ENCODE data around the gene RDX. TPM values are rescaled to one million over a fixed set of nuclear protein-coding genes. Genes with fewer than 3 reads are reported as not detected.

RDX gene
- total RNA-seq, 5 donors from 2014 or later (not counting 1 experiment from before 2014, with no cell fraction given), result 14.7 to 22.0 (median 17.7) TPM

DNA sequence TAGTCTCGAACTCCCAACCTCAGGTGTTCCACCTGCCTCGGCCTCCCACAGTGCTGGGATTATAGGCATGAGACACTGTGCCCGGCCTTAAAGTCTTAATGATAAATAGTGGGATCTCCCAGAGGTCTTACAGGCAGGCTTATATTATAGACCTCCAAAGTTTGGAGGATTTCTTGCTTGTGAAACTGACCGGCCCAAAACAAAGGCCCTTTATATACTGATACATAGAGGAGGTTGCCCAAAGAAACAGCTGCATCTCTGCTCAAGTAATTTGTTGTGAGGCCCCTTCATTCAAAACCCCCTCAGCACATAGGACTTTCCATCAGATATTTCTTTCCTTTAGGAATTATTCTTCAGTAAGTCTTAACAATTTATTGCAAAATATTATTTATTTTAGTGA, 27.4 kb upstream of the RDX start:
- no peaks in the 10 kb centered on the region for H3K36me3 Mint-ChIP-seq
- ATAC-seq (replicated peaks in 1 of 4), result no peak
- 100% methylated on average over 2 of the region's 4 CpGs for WGBS (ENCODE audit: insufficient coverage)
- peaks cover 0 to 6% of the 10 kb centered on the region in 2 donors for H3K27me3 Mint-ChIP-seq
- H3K4me3 Mint-ChIP-seq, result no peak overlapping the region
- Histone ChIP-seq H3K4me3 (ENCODE audit: control insufficient read depth in 1 of 2, extremely low read depth in 1 of 2, low read length in 1 of 2) (no peak overlapping the region), H3K27ac (ENCODE audit: low read length) (no peak overlapping the region), H3K27me3 (replicated peaks in 1 of 2; ENCODE audit: control insufficient read depth in 2 of 2, extremely low read depth in 1 of 2, insufficient read depth in 2 of 2, low read length in 1 of 2) (no peaks in the 10 kb centered on the region), H3K4me1 (ENCODE audit: control insufficient read depth in 1 of 2, extremely low read depth in 1 of 2, insufficient read depth in 2 of 2, low read length in 2 of 2) (peaks cover 2 to 10% of the 10 kb centered on the region in 2 experiments), H3K36me3 (ENCODE audit: control insufficient read depth in 2 of 2, extremely low read depth in 1 of 2, insufficient read depth in 1 of 2, low read length in 1 of 2) (no peaks in the 10 kb centered on the region), H3K9me3 (no peaks in the 10 kb centered on the region)
- ChIA-PET POLR2A (no interaction called here), CTCF (no interaction called here)
- H3K9me3 Mint-ChIP-seq, result peaks cover 0 to 4% (median 0%) of the 10 kb centered on the region in 3 donors
- no peak for DNase-seq
- H3K4me1 Mint-ChIP-seq, result peaks cover 7 to 14% (median 11%) of the 10 kb centered on the region in 3 donors
- no peak overlapping the region for H3K27ac Mint-ChIP-seq

DNA sequence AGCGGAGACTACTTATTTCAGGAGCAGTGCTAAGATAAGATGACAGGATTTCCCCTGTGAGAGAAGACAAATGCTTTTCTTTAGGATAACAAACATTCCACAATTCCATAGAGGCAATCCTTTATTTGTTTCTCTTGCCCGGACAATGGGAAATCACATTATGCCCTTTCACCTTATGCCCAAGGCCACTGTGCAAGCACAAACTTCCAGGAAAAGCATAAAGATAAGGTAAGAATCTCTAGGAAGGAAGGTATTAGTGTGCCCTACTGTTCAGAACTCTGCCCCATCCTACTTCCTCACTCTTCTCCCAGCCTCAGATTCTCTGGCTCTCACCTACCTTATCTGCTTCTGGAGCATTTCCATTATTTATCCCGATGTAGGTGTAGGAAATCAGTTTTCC, 23.1 kb upstream of the RDX start:
- Mint-ChIP-seq H3K27me3 (peaks cover 0 to 6% of the 10 kb centered on the region in 2 donors), H3K36me3 (no peaks in the 10 kb centered on the region), H3K9me3 (no peaks in the 10 kb centered on the region), H3K27ac (no peak overlapping the region), H3K4me3 (no peak overlapping the region), H3K4me1 (no peaks in the 10 kb centered on the region)
- no CpG with 5 or more reads among the region's 3 CpGs for WGBS (ENCODE audit: insufficient coverage)
- H3K27me3 ChIP-seq (replicated peaks in 1 of 2; ENCODE audit: control insufficient read depth in 2 of 2, extremely low read depth in 1 of 2, insufficient read depth in 2 of 2, low read length in 1 of 2), result no peaks in the 10 kb centered on the region
- no peaks in the 10 kb centered on the region for H3K4me1 ChIP-seq (ENCODE audit: control insufficient read depth in 1 of 2, extremely low read depth in 1 of 2, insufficient read depth in 2 of 2, low read length in 2 of 2)
- ATAC-seq (replicated peaks in 1 of 4) (no peak), DNase-seq (no peak)
- H3K4me3 ChIP-seq (ENCODE audit: control insufficient read depth in 1 of 2, extremely low read depth in 1 of 2, low read length in 1 of 2), result no peak overlapping the region
- ChIA-PET CTCF (interaction anchor here (0.5 to 0.7 kb wide), 2 partner anchors 23 to 104 kb away, joined by 3 read pairs; no protein-coding TSS in a partner anchor), POLR2A (no interaction called here)
- H3K9me3 ChIP-seq, result no peaks in the 10 kb centered on the region
- H3K27ac ChIP-seq (ENCODE audit: low read length), result no peak overlapping the region
- H3K36me3 ChIP-seq (ENCODE audit: control insufficient read depth in 2 of 2, extremely low read depth in 1 of 2, insufficient read depth in 1 of 2, low read length in 1 of 2), result no peaks in the 10 kb centered on the region

DNA sequence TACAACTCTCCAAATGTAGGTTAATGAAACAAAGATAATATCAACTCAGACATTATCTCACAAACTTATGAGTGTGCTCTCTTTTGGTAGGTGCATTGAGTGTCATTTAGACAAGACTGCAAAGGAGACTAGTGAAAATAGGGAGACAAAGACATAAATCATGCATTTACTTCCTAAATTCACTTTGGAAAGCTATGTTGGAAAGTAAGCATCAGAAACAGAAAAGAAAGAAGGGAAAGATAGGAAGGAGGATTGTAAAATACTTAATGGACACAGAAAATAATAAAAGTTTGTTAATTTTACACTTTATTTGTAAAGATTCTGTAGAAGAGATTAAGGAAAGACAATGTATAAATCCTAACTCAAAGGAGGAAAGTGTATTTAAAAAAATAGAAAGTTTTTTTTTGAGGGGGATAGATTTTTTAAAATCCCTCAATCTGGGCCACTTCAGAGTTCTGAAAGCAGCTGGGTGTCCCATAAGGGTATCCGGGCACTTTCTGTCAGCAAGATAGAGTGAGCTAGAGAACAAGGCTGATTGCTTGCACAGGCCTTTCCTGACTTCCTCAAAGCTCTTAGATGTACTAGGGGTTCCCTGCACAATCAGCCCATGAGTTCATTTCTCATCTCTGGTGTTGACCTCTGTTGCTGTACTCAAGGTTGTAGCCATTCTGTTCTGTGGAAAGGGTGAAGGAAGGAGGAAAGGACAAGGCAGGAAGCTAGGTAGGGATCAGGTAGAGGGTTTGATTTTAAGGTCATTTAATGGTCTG, 22.4 kb upstream of the RDX start:
- H3K27me3 ChIP-seq (replicated peaks in 1 of 2; ENCODE audit: control insufficient read depth in 2 of 2, extremely low read depth in 1 of 2, insufficient read depth in 2 of 2, low read length in 1 of 2), result no peaks in the 10 kb centered on the region
- no peak for ATAC-seq (replicated peaks in 1 of 4)
- ChIA-PET POLR2A (no interaction called here), CTCF (interaction anchor here in 1 of 2 donors (0.9 kb wide), 1 partner anchor 118 kb away, joined by 3 read pairs; no protein-coding TSS in a partner anchor)
- no peaks in the 10 kb centered on the region for H3K4me1 Mint-ChIP-seq
- no peaks in the 10 kb centered on the region for H3K36me3 ChIP-seq (ENCODE audit: control insufficient read depth in 2 of 2, extremely low read depth in 1 of 2, insufficient read depth in 1 of 2, low read length in 1 of 2)
- no peaks in the 10 kb centered on the region for H3K4me1 ChIP-seq (ENCODE audit: control insufficient read depth in 1 of 2, extremely low read depth in 1 of 2, insufficient read depth in 2 of 2, low read length in 2 of 2)
- no peak overlapping the region for H3K27ac Mint-ChIP-seq
- H3K4me3 Mint-ChIP-seq, result no peak overlapping the region
- DNase-seq, result no peak
- H3K4me3 ChIP-seq (ENCODE audit: control insufficient read depth in 1 of 2, extremely low read depth in 1 of 2, low read length in 1 of 2), result no peak overlapping the region
- H3K9me3 ChIP-seq, result no peaks in the 10 kb centered on the region
- no peak overlapping the region for H3K27ac ChIP-seq (ENCODE audit: low read length)
- 80% methylated on average over 1 of the region's 1 CpG for WGBS (ENCODE audit: insufficient coverage)
- no peaks in the 10 kb centered on the region for H3K36me3 Mint-ChIP-seq
- H3K27me3 Mint-ChIP-seq, result peaks cover 0 to 3% of the 10 kb centered on the region in 2 donors
- no peaks in the 10 kb centered on the region for H3K9me3 Mint-ChIP-seq

DNA sequence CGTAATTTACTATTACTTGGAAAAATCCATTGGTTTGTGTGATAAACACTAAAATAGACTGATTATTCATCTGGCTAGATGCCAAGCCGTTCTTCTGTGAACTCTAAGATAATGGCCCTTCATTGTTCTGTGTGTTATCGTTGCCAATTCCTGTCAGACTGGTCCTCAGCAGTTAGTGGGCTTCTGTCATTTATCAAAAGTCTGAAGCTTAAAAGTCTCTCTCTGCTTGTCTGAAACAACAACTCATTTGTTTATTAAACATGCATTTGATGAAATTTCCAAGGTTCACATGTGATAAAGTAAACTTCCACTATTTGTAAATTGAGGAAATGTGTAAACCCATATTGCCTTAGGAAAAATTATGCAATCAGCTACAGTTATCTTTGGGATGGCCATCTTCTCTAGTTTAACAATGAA, 21.1 kb upstream of the RDX start:
- POLR2A ChIA-PET, result no interaction called here
- DNase-seq, result no peak
- WGBS (ENCODE audit: insufficient coverage), result no CpG with 5 or more reads among the region's 3 CpGs

DNA sequence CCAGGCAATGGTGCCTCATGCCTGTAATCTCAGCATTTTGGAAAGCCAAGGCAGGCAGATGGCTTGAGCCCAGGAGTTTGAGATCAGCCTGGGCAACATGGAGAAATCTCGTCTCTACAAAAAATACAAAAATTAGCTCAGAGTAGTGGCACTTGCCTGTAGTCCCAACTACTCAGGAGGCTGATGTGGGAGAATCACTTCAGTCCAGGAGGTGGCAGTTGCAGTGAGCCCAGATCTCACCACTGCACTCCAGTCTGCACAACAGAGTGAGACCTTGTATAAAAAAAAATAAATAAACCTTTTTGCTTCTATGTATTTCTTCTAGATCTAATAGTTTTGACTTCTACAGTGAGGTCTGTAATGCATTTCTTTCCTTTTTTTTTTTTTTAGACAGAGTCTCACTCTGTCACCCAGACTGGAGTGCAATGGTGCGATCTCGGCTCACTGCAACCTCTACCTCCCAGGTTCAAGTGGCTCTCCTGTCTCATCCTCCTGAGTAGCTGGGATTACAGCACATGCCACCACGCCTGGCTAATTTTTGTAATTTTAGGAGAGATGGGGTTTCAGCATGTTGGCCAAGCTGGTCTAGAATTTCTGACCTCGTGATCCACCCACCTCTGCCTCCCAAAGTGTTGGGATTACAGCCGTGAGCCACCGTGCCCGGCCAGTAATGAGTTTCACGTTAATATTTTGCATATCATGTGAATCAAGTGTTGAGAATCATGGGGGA, 18.1 kb upstream of the RDX start:
- peaks cover 0 to 3% of the 10 kb centered on the region in 2 donors for H3K27me3 Mint-ChIP-seq
- CTCF ChIA-PET, result interaction anchor here in 1 of 2 donors (0.5 kb wide), 1 partner anchor 120 kb away, joined by 7 read pairs; no protein-coding TSS in a partner anchor
- DNase-seq (no peak), ATAC-seq (replicated peaks in 1 of 4) (no peak)
- no peaks in the 10 kb centered on the region for H3K4me1 ChIP-seq (ENCODE audit: control insufficient read depth in 1 of 2, extremely low read depth in 1 of 2, insufficient read depth in 2 of 2, low read length in 2 of 2)
- WGBS (ENCODE audit: insufficient coverage), result 87% methylated on average over 3 of the region's 9 CpGs
- H3K27ac Mint-ChIP-seq, result no peak overlapping the region
- POLR2A ChIA-PET, result no interaction called here
- no peaks in the 10 kb centered on the region for H3K36me3 Mint-ChIP-seq
- H3K4me3 ChIP-seq (ENCODE audit: control insufficient read depth in 1 of 2, extremely low read depth in 1 of 2, low read length in 1 of 2), result no peak overlapping the region
- H3K4me1 Mint-ChIP-seq, result no peaks in the 10 kb centered on the region
- no peak overlapping the region for H3K27ac ChIP-seq (ENCODE audit: low read length)
- H3K27me3 ChIP-seq (replicated peaks in 1 of 2; ENCODE audit: control insufficient read depth in 2 of 2, extremely low read depth in 1 of 2, insufficient read depth in 2 of 2, low read length in 1 of 2), result no peaks in the 10 kb centered on the region
- H3K9me3 Mint-ChIP-seq, result no peaks in the 10 kb centered on the region
- no peak overlapping the region for H3K4me3 Mint-ChIP-seq
- no peaks in the 10 kb centered on the region for H3K36me3 ChIP-seq (ENCODE audit: control insufficient read depth in 2 of 2, extremely low read depth in 1 of 2, insufficient read depth in 1 of 2, low read length in 1 of 2)
- no peaks in the 10 kb centered on the region for H3K9me3 ChIP-seq

More for the DNA sequence above, 21.1 kb upstream of the RDX start:
- Mint-ChIP-seq H3K4me1 (no peaks in the 10 kb centered on the region), H3K36me3 (no peaks in the 10 kb centered on the region), H3K27ac (no peak overlapping the region), H3K9me3 (no peaks in the 10 kb centered on the region), H3K27me3 (peaks cover 0 to 3% of the 10 kb centered on the region in 2 donors), H3K4me3 (no peak overlapping the region)
- Histone ChIP-seq H3K4me1 (ENCODE audit: control insufficient read depth in 1 of 2, extremely low read depth in 1 of 2, insufficient read depth in 2 of 2, low read length in 2 of 2) (no peaks in the 10 kb centered on the region), H3K9me3 (no peaks in the 10 kb centered on the region), H3K27ac (ENCODE audit: low read length) (no peak overlapping the region), H3K4me3 (ENCODE audit: control insufficient read depth in 1 of 2, extremely low read depth in 1 of 2, low read length in 1 of 2) (no peak overlapping the region), H3K27me3 (replicated peaks in 1 of 2; ENCODE audit: control insufficient read depth in 2 of 2, extremely low read depth in 1 of 2, insufficient read depth in 2 of 2, low read length in 1 of 2) (no peaks in the 10 kb centered on the region), H3K36me3 (ENCODE audit: control insufficient read depth in 2 of 2, extremely low read depth in 1 of 2, insufficient read depth in 1 of 2, low read length in 1 of 2) (no peaks in the 10 kb centered on the region)
- ATAC-seq (replicated peaks in 1 of 4), result no peak
- CTCF ChIA-PET, result interaction anchor here in 1 of 2 donors (0.6 to 1.1 kb wide), 2 partner anchors 8 to 71 kb away, joined by 3 read pairs; no protein-coding TSS in a partner anchor

DNA sequence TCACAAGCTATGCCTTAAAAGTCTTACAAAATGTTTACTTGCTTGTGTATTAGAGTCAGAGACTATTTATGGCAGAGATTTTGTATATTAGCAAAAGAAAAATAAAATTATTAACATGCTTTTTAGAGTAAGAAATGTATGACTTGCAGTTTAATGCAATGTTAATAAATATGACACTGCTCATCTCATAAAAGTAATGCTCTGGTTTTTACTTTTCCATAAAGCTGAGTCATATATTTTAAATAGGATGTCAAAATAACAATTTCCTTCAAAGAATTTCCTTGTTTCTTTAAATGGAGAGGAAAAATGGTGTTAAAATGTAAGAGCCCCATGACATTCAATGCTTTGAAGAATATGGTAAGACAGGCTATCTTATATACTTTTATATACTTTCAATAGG, 16.3 kb upstream of the RDX start:
- Histone ChIP-seq H3K4me3 (ENCODE audit: control insufficient read depth in 1 of 2, extremely low read depth in 1 of 2, low read length in 1 of 2) (no peak overlapping the region), H3K4me1 (ENCODE audit: control insufficient read depth in 1 of 2, extremely low read depth in 1 of 2, insufficient read depth in 2 of 2, low read length in 2 of 2) (no peaks in the 10 kb centered on the region), H3K36me3 (ENCODE audit: control insufficient read depth in 2 of 2, extremely low read depth in 1 of 2, insufficient read depth in 1 of 2, low read length in 1 of 2) (no peaks in the 10 kb centered on the region), H3K9me3 (no peaks in the 10 kb centered on the region), H3K27me3 (replicated peaks in 1 of 2; ENCODE audit: control insufficient read depth in 2 of 2, extremely low read depth in 1 of 2, insufficient read depth in 2 of 2, low read length in 1 of 2) (no peaks in the 10 kb centered on the region), H3K27ac (ENCODE audit: low read length) (no peak overlapping the region)
- no peaks in the 10 kb centered on the region for H3K36me3 Mint-ChIP-seq
- no peaks in the 10 kb centered on the region for H3K9me3 Mint-ChIP-seq
- no peaks in the 10 kb centered on the region for H3K4me1 Mint-ChIP-seq
- DNase-seq, result no peak
- POLR2A ChIA-PET, result no interaction called here
- CTCF ChIA-PET, result no interaction called here
- ATAC-seq (replicated peaks in 1 of 4), result no peak
- no peak overlapping the region for H3K27ac Mint-ChIP-seq
- peaks cover 0 to under 1% of the 10 kb centered on the region in 2 donors for H3K27me3 Mint-ChIP-seq
- H3K4me3 Mint-ChIP-seq, result no peak overlapping the region
